NCI-H2081 (cell line): ENCODE measurements around the gene MRPS23.

Source experiments
- DNase-seq, 2 experiments: peaks; one replicate each; lab custom pipeline; 2025; lab: John Stamatoyannopoulos, UW

Gene MRPS23

DNA sequence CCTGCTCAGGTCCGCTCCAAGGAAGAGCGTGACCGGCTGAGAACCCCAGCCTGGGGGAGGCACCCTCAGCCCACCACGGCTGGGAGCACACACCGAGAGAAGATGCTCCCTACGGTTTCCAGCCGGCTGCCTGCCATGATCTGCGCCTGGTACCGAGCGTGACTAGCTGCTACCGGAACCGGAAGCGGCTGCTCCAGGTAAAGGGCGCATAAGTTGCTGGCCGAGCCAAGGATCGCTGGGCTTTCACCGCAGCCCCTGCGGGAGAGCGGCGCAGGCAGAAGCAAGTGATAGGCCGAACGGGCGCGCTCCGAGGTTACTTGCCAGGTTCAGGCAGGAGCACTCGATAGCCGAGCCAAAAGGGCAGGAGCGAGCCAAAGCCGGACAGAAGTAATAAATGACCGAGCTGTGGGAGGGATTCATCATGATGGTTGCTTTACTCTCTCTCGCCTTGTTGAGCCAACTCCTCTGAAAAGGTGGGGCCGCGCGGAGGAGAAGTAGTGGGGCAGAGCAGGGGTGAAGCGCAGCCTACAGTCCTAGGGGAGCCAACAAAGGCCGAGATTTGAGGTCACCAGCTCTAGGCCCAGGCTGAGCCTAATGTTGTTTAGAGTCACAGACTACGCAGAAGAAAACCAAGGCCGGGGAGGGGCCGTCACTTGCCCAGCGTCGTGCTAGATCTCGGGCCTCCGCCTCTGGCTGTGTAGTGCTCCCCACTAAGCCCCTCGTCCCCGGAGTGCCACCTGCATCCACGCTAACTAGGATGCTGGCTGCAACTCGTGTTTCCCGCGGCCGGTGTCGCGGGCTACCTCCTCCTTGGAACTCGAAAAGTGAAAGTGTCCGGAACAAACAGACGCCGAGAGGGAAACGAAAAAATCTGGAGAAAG is at the start of gene MRPS23:
MRPS23 (minus strand) TSS at position 171 of the 881 bp plus-strand sequence; CDS start at position 137, 34 bp downstream.
- peak; percentile 99 to 100 for DNase-seq

GRCh38 chr17:57899391-57899790 is 49.5 kb upstream of the MRPS23 start:
- DNase-seq = no peak

DNA sequence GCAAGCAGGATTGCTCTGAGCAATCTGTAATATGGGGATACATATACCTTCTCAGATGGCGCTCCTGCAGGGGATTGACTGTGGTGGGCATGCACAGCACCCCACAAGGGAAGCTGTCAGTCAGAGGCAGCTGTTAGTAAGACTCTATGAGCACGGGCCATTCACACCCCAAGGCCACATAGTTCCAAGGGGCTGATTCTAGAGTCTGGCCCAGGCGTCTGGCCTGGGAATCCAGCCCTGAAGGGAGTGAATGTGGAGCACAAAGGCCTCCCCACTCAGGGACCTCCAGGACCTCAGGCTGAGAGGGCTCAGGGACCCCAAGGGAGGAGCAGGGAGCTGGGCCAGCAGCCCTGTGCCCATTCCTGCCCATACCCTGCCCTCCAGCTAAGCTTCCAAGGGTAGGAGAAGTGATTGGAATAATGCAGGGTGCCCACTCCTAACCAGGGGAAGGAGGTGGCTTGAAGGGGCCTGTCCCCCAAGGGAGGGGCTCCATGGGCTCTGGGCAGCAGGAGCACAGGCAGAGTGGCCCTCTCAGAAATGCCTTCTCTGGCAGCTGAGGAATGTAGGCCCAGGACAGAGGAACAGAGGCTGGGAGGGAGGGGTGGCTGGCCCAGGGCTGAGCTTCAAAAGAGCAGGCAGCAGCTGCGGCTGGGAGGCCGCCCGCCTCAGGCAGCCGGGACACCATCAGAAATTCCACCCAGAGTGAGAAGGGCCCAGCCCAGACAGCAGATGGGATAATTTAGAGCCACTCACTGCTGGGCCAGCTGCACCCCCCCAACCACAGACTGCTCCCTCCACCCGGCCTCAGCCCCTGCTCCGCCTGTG is 48.9 kb upstream of the MRPS23 start:
- no peak for DNase-seq

DNA sequence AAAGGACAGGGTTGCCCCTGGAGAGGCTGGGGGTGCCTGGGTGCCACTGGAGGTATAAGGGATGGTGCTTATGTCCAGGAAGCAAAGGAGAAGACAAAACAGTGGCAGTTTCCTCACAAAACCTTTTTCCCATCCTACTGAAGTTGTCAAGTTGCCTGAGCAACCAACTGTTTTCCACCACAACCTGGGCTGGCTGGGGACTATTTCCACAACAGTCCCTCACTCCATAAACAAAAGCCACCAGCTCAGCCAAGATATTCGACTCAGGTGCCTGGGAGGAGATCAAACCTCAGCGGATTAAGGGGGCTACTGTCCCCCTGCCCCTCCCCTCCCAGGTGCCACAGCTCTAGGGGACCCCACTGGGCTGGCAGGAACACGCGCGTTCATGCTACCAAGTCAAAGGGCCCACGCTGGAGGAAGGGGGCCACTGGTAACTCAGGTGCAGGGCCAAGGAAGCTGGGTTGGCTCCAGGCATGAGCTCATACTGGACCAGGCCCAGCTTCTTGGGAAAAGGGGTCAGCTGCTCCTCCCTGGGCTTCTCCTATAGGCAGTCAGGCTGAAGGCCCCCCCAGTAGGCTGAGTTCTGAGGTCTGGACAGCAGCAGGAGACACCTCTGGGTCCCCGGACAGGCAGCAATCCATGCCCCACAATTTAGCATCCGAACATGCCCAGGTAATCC is 45.7 kb upstream of the MRPS23 start:
- DNase-seq = peak; percentile 40 to 43

- DNase-seq = no peak
These were observed 45.0 kb upstream of the MRPS23 start for GRCh38 chr17:57894848-57895247.

- DNase-seq = peak; percentile 31 to 58
These were observed 43.2 kb upstream of the MRPS23 start for GRCh38 chr17:57892820-57893595.

GRCh38 chr17:57892146-57892819 is 42.4 kb upstream of the MRPS23 start:
- peak; percentile 78 to 83 for DNase-seq

- DNase-seq = no peak
These were observed 41.0 kb upstream of the MRPS23 start for GRCh38 chr17:57890857-57891232.

- no peak for DNase-seq
These were observed 40.3 kb upstream of the MRPS23 start for GRCh38 chr17:57889892-57890856.

GRCh38 chr17:57889252-57889651 is 39.4 kb upstream of the MRPS23 start:
- no peak for DNase-seq

DNA sequence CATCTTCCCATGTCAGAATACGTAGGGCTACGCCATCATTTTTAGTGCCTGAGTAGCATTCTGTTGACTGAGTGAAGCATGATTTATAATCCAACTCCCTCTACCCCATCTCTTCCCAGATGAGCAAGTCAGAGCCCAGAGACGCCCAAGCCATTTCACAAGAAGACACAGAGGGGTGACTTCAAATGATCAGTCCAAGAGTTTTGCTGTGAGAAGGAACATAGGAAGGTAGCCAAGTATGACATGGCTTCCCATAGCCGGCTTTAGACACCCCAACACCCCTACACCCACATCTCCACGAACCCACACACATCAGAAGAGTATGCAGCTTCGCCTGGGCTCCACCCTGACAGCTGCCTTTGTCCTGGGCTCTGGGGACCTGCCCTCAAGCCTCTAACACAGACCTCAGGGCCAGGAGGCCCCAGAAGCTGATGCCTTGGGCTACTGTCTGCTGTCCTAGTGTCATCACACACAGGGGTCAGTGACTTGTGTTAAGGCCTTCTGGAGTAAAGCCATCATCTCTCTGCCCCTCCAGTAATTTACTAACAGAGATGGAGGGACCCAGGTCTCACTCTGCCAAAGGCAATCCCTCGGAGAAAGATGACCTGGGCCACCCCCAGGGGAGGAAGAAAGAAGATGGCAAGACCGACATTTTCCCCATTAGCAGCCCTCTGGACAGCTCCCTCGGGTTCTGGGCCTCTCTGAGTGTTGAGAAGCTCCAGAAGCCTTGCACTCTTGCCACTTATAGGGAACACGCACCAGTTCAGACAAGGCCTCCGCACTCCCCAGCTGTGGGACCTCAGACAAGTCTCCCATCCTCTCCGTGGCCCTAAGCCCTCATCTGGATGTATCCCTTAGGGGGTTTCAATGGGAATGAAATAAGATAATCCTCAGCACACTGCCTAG is 38.7 kb upstream of the MRPS23 start:
- no peak for DNase-seq

DNA sequence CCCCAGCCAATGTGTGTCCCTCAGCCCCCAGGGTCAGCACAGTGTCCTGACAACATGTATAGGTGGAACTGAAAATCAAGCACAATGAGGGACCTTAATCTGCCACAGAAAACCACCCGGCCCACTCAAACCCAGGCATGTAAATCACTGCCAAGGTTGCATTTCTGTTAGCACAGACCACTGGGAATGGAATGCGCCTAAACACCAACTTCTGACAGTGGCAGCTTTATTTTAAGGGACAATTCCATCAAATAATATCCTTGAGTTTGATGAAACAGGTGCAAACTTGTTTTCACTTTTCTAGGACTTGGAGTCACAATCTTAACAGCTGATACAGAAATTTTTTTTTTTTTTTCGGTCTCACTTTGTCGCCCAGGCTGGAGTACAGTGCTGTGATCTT is 37.3 kb upstream of the MRPS23 start:
- no peak for DNase-seq

DNA sequence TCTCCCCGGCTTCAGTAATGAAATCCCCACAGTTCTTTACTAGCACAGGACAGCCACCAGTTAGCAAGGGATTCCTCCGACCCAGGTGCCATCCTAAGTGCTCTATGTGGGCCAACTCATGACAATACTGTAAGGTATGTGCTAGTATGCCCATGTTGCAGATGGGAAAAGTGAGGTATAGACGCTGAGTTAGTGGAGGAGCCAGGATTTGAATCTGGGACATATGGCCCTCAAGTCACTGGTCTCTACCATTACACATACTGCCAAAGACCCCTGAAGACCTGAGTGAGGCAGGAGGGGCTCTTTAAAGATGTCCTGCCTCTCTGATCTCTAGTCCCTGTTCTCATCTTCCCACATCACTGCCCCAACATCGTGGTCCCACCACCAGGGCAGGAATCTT is 36.2 kb upstream of the MRPS23 start:
- DNase-seq = no peak

DNA sequence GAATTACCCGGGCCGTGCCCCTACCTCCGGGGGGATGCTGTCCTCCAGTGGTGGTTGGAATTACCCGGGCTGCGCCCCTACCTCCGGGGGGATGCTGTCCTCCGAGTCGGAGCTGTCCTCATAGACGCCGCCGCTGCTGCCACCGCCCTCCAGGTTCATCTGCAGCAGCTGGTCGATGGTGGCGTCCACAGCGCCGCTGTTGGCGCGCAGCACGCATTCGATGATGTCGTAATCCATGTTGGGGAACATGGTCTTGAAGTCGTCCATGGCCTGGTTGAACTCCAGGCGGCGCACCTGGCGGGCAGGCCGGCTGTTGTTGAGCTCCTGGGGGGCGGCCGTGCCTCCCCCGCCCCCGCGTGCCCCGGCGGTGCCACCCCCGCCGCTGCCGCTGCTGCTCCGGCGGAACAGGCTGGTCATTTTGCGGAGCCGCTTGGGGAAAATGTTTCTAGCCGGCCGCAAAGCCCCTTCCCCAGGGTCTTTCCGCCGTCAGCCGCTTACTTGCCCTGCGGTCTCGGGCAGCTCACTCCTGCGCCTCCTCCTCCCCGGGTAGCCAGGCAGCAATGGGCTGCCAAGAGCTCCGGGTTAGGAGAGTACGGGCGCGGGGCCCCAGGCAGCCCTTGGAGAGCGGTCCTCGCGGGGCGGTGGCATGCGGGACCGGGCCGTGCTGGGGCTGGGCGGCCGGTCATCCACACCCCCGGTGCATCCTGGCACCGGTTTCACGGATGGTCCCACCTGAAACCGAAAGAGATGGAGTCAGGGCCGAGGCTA is 35.5 kb upstream of the MRPS23 start:
- no peak for DNase-seq

GRCh38 chr17:57881783-57882351 is 32.0 kb upstream of the MRPS23 start:
- DNase-seq = no peak

GRCh38 chr17:57881143-57881542 is 31.3 kb upstream of the MRPS23 start:
- no peak for DNase-seq

DNA sequence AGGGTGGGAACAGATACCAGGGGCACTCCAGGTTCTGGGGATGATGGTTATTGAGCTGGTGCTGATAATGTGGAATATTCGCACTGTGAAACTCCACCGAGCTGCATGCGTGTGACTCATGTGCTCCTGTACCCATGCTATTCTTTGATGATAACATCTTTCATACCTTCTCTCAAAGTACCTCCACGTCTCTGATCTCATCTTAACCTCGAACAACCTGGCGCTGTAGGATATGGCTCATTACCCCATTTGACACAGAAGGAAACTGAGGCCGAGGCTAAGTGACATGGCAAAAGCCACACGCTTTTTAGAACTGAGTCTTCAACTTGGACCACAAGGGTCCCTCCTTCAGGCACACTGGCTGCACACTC is 30.2 kb upstream of the MRPS23 start:
- DNase-seq = no peak
